Neuronal stem cell (in vitro differentiated cells): Measurements from ENCODE around the gene SLCO2A1.

Experiments used
- DNase-seq: peaks from one replicate; pipeline ENCODE4 v3.0.0-alpha.2; 2013; ENCODE audit warnings: low spot score
- H2AFZ ChIP-seq: one replicate; pipeline ENCODE4 v1.6.1; 2013; ENCODE audit warnings: mild to moderate bottlenecking, low read length, inconsistent platforms
- H2AK5ac ChIP-seq: 2 replicates; pipeline ENCODE4 v1.6.1; 2013; ENCODE audit warnings: low read depth, mild to moderate bottlenecking, inconsistent platforms, low read length, moderate library complexity, mixed read lengths
- H2BK120ac ChIP-seq: 2 replicates; pipeline ENCODE4 v1.6.1; 2013; ENCODE audit warnings: low read depth, mild to moderate bottlenecking, inconsistent platforms, low read length, moderate library complexity, mixed read lengths
- H2BK12ac ChIP-seq: one replicate; pipeline ENCODE4 v1.6.1; 2013; ENCODE audit warnings: low read length, inconsistent platforms
- H2BK15ac ChIP-seq: 2 replicates; pipeline ENCODE4 v1.6.1; 2013; ENCODE audit warnings: mild to moderate bottlenecking, low read length, inconsistent platforms, mixed read lengths
- H2BK5ac ChIP-seq: one replicate; pipeline ENCODE4 v1.6.1; 2013; ENCODE audit warnings: inconsistent platforms, mild to moderate bottlenecking, low read length, moderate library complexity
- H3K14ac ChIP-seq: one replicate; pipeline ENCODE4 v1.6.1; 2013; ENCODE audit warnings: low read length, inconsistent platforms
- H3K18ac ChIP-seq: 2 replicates; pipeline ENCODE4 v1.6.1; 2013; ENCODE audit warnings: low read length, inconsistent platforms
- H3K23ac ChIP-seq: 2 replicates; pipeline ENCODE4 v1.6.1; 2013; ENCODE audit warnings: low read depth, mild to moderate bottlenecking, mixed read lengths, low read length, inconsistent platforms; ENCODE audit not compliant: poor library complexity
- H3K27ac ChIP-seq: replicated peaks from 3 replicates; pipeline ENCODE4 v1.5.1; 2013; ENCODE audit warnings: low read length, inconsistent platforms
- H3K27me3 ChIP-seq, 3 experiments: 2 replicates each; pipeline ENCODE4 v1.6.1; 2013; ENCODE audit warnings: low read length in 3 of 3, mild to moderate bottlenecking in 2 of 3, inconsistent platforms in 1 of 3, low read depth in 1 of 3, mixed read lengths in 1 of 3, moderate library complexity in 1 of 3; ENCODE audit not compliant: control insufficient read depth in 3 of 3, insufficient read depth in 3 of 3
- H3K36me3 ChIP-seq, 2 donors: replicated peaks in 1 of 2; 2 replicates each; pipeline ENCODE4 v1.6.1; 2013; ENCODE audit warnings: low read length in 2 of 2; ENCODE audit not compliant: control insufficient read depth in 2 of 2, insufficient read depth in 2 of 2
- H3K4ac ChIP-seq: 2 replicates; pipeline ENCODE4 v1.6.1; 2013; ENCODE audit warnings: inconsistent platforms, mild to moderate bottlenecking, low read length, moderate library complexity
- H3K4me1 ChIP-seq, 2 donors: 1 replicate in 1 of 2; 2 replicates in 1 of 2; pipeline ENCODE4 v1.6.1; 2013; ENCODE audit warnings: low read length in 2 of 2, low read depth in 1 of 2; ENCODE audit not compliant: control insufficient read depth in 2 of 2, insufficient read depth in 1 of 2
- H3K4me2 ChIP-seq: one replicate; pipeline ENCODE4 v1.6.1; 2013; ENCODE audit warnings: mild to moderate bottlenecking, low read length, inconsistent platforms; ENCODE audit not compliant: insufficient read depth, poor library complexity, severe bottlenecking
- H3K4me3 ChIP-seq, 2 donors: 2 replicates each; pipeline ENCODE4 v1.5.1; 2013; ENCODE audit warnings: low read length in 2 of 2, mild to moderate bottlenecking in 2 of 2, inconsistent platforms in 1 of 2, moderate library complexity in 1 of 2
- H3K79me1 ChIP-seq: one replicate; pipeline ENCODE4 v1.6.1; 2013; ENCODE audit warnings: low read depth, mild to moderate bottlenecking, inconsistent platforms, low read length, moderate library complexity
- H3K9ac ChIP-seq: one replicate; pipeline ENCODE4 v1.6.1; 2013; ENCODE audit warnings: mild to moderate bottlenecking, low read depth, low read length, inconsistent platforms; ENCODE audit not compliant: poor library complexity
- H3K9me3 ChIP-seq, 2 donors: replicated peaks in 1 of 2; 2 replicates each; pipeline versions ENCODE3 to v1.6.1; 2013; ENCODE audit warnings: low read length in 2 of 2, mild to moderate bottlenecking in 2 of 2, inconsistent platforms in 1 of 2, low read depth in 1 of 2, mixed read lengths in 1 of 2, moderate library complexity in 1 of 2; ENCODE audit not compliant: control insufficient read depth in 2 of 2, insufficient read depth in 1 of 2
- H4K8ac ChIP-seq: one replicate; pipeline ENCODE4 v1.6.1; 2013; ENCODE audit warnings: low read depth, mild to moderate bottlenecking, inconsistent platforms, low read length, moderate library complexity
- H4K91ac ChIP-seq: one replicate; pipeline ENCODE4 v1.6.1; 2013; ENCODE audit warnings: low read length, low read depth, mild to moderate bottlenecking, inconsistent platforms; ENCODE audit not compliant: poor library complexity
- WGBS, 2 donors: extraction: QIAGEN DNeasy Blood & Tissue Kit; methylation state at CpG; one replicate each; pipeline ENCODE4 v1.1.7; 2013; ENCODE audit warnings: missing lambda C conversion rate in 2 of 2, mixed read lengths in 1 of 2; ENCODE audit not compliant: insufficient read length in 2 of 2, insufficient replicate concordance in 1 of 2; ENCODE audit errors: extremely low coverage in 2 of 2; 5-methylcytosine and 5-hydroxymethylcytosine counted together

The SLCO2A1 gene

DNA sequence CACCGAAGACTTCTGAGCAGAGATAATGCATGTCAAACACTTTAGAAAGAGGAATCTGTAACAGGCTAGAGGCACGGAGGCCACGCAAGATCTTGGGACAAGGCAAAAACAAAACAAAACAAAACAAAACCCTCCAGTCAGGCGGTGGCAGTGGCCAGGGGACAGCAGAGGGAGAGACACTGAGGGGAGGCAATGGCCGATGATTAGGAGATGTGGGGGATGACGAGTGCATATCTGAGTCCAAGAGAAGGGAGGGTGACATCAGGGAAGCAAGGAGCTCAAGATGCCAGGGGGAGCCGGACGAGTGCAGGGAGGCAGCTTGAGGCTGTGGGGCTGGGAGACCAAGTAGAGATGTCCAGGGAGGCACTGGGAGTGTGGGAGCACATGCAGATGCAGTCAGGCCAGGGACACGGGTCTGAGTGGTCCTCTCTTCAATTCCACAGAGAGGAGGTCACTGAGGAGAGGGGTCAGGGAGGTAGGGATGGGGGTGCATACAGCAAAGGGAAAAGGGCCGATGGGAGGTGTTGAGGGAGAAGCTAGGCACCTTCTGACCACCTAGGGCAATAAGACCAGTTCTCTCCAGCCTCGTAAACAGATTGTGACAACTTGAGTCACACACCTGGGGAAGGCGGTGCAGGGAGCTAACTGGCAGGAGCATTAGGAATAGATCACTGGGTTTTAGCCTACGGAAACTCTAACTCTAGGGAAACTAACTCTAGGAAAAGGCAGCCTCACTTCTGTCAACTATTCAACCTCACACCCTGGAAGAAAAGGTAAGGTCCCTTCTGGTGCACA, 29.6 kb downstream of the SLCO2A1 start:
- no peak for DNase-seq
- no peak overlapping the region for H3K18ac ChIP-seq
- no peak overlapping the region for H3K4me2 ChIP-seq
- no peaks in the 10 kb centered on the region for H3K36me3 ChIP-seq
- no CpG with 5 or more reads among the region's 13 CpGs for WGBS, 2 donors
- H3K4me3 ChIP-seq, result no peak overlapping the region
- H2AK5ac ChIP-seq, result no peak overlapping the region
- H3K23ac ChIP-seq, result peak overlapping the region; percentile 6
- no peak overlapping the region for H2BK120ac ChIP-seq
- H2AFZ ChIP-seq, result no peak overlapping the region
- H3K27ac ChIP-seq, result no peak overlapping the region
- H2BK12ac ChIP-seq, result no peak overlapping the region
- no peak overlapping the region for H3K14ac ChIP-seq
- H4K91ac ChIP-seq, result no peak overlapping the region
- no peak overlapping the region for H2BK5ac ChIP-seq
- H3K27me3 ChIP-seq, result peaks cover 0 to 46% (median 0%) of the 10 kb centered on the region in 3 experiments
- no peak overlapping the region for H4K8ac ChIP-seq
- H3K9ac ChIP-seq, result no peak overlapping the region
- no peaks in the 10 kb centered on the region for H3K4me1 ChIP-seq
- H3K79me1 ChIP-seq, result no peaks in the 10 kb centered on the region
- H3K9me3 ChIP-seq, result peaks cover 0 to 2% of the 10 kb centered on the region in 2 donors
- no peak overlapping the region for H2BK15ac ChIP-seq
- H3K4ac ChIP-seq, result no peak overlapping the region

DNA sequence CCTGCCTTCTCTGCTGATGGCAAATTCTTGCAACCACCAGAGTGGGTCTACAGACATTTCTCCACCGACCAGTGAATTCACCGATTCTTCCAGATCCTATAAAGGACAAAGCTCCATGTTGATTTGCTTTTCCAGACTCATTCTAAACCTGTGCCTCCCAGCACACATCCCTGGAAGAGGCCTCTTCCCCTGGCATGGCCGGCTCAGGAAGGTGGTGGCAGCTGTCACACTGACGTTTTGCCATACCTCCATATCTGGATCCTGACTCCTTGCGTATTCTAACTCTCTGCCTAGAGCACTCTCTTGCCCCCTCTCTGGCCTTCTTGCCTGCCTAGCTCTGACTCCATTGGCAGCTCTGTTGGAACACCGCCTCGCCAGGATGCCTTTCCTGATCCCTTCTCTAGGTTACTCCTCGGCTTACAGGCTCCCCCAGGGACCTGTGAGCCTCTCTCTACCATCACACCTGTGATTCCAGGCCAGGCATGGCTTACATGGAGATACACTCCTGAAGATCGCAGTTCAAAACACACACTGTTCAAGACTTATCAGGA, 31.0 kb downstream of the SLCO2A1 start:
- H2AFZ ChIP-seq, result no peak overlapping the region
- no peak overlapping the region for H3K14ac ChIP-seq
- H3K4ac ChIP-seq, result no peak overlapping the region
- no peaks in the 10 kb centered on the region for H3K36me3 ChIP-seq
- no peak overlapping the region for H2BK120ac ChIP-seq
- no peak overlapping the region for H3K4me2 ChIP-seq
- no peak overlapping the region for H4K91ac ChIP-seq
- H3K4me3 ChIP-seq, result no peak overlapping the region
- no peaks in the 10 kb centered on the region for H3K9me3 ChIP-seq
- no CpG with 5 or more reads among the region's 9 CpGs for WGBS, 2 donors
- H3K18ac ChIP-seq, result no peak overlapping the region
- no peak overlapping the region for H2AK5ac ChIP-seq
- H2BK5ac ChIP-seq, result no peak overlapping the region
- no peaks in the 10 kb centered on the region for H3K79me1 ChIP-seq
- peaks cover 0 to 56% (median 0%) of the 10 kb centered on the region in 3 experiments for H3K27me3 ChIP-seq
- peak overlapping the region; percentile 5 for H2BK15ac ChIP-seq
- H3K9ac ChIP-seq, result no peak overlapping the region
- no peak overlapping the region for H2BK12ac ChIP-seq
- no peak for DNase-seq
- H4K8ac ChIP-seq, result no peak overlapping the region
- no peaks in the 10 kb centered on the region for H3K4me1 ChIP-seq
- H3K27ac ChIP-seq, result no peak overlapping the region
- no peak overlapping the region for H3K23ac ChIP-seq

DNA sequence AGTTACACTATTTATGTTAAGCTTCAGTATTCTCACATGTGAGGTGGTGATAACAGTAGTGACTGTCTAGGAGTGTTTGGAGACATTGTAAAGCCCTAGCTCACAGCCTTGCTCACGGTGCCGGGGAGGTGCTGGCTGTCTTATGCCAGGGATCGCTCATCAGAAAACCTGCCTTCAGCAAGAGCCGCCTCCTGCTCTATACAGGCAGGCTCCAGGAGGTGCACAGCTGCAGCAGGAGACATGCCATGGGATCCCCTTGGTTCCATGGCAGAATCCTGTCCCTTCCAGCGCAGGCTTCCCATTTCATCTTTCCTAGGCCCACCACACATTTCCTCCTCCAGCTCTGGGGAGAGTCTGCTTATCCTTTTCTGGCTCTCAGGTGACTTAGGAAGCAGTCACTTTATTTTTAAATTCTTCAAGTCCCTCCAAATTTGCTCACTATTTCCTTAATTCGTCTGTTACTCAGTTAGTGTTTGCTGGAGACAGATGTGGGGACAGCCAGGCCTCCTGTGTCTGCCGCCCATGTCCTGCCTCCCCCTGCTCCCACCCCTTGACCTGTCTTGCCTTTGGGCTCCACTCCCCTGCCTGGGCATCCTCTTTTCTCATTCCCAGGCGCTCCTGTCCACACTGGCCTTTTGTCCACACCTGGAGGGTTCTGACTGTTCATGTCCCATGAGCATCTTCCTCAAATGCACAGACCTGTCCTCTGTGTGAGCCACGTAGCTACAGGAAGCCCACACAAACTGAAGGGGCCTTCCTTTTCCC, 31.7 kb downstream of the SLCO2A1 start:
- Histone ChIP-seq H3K18ac (no peak overlapping the region), H2BK15ac (no peak overlapping the region)

DNA sequence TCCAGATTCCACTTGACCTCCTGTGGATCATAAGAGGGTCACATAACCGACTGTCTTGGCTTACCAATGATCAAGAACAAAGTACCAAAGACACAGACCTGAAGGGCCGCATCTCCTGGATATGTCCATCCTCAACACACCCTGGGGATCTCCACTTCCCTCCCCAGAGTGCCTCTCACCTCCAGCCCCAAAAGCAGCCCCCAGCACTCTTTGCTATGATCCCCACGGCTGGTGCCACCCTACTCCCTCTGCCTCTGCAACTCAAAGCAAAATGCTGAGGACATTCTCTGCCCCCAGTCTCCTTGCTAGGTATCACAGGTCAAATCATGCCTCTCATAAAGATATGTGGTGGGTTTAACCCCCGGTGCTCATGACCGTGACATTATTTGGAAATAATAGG, 32.7 kb downstream of the SLCO2A1 start:
- no peak overlapping the region for H3K14ac ChIP-seq
- H3K9me3 ChIP-seq, result no peaks in the 10 kb centered on the region
- no peak overlapping the region for H3K23ac ChIP-seq
- DNase-seq, result no peak
- H4K91ac ChIP-seq, result no peak overlapping the region
- H3K27me3 ChIP-seq, result peaks cover 0 to 49% (median 0%) of the 10 kb centered on the region in 3 experiments
- no peak overlapping the region for H2AK5ac ChIP-seq
- no peak overlapping the region for H2AFZ ChIP-seq
- H3K79me1 ChIP-seq, result no peaks in the 10 kb centered on the region
- no peaks in the 10 kb centered on the region for H3K4me1 ChIP-seq
- H3K36me3 ChIP-seq, result no peaks in the 10 kb centered on the region
- no peak overlapping the region for H3K27ac ChIP-seq
- H3K4me2 ChIP-seq, result no peak overlapping the region
- H2BK12ac ChIP-seq, result no peak overlapping the region
- H3K9ac ChIP-seq, result no peak overlapping the region
- no peak overlapping the region for H3K4ac ChIP-seq
- no peak overlapping the region for H3K18ac ChIP-seq
- no peak overlapping the region for H4K8ac ChIP-seq
- no CpG with 5 or more reads among the region's 5 CpGs for WGBS, 2 donors
- no peak overlapping the region for H3K4me3 ChIP-seq
- no peak overlapping the region for H2BK15ac ChIP-seq
- no peak overlapping the region for H2BK120ac ChIP-seq
- H2BK5ac ChIP-seq, result no peak overlapping the region

More for the DNA sequence above, 31.7 kb downstream of the SLCO2A1 start:
- no peak overlapping the region for H4K91ac ChIP-seq
- H4K8ac ChIP-seq, result no peak overlapping the region
- H3K23ac ChIP-seq, result no peak overlapping the region
- H3K14ac ChIP-seq, result no peak overlapping the region
- H2AK5ac ChIP-seq, result no peak overlapping the region
- H2BK120ac ChIP-seq, result no peak overlapping the region
- no peaks in the 10 kb centered on the region for H3K36me3 ChIP-seq
- H3K4me3 ChIP-seq, result no peak overlapping the region
- no peak overlapping the region for H3K27ac ChIP-seq
- H3K79me1 ChIP-seq, result no peaks in the 10 kb centered on the region
- no peak overlapping the region for H3K4ac ChIP-seq
- no peak overlapping the region for H2AFZ ChIP-seq
- H2BK5ac ChIP-seq, result no peak overlapping the region
- H3K27me3 ChIP-seq, result peaks cover 0 to 54% (median 0%) of the 10 kb centered on the region in 3 experiments
- no peak for DNase-seq
- no peak overlapping the region for H3K4me2 ChIP-seq
- no peaks in the 10 kb centered on the region for H3K4me1 ChIP-seq
- no CpG with 5 or more reads among the region's 9 CpGs for WGBS, 2 donors
- H3K9ac ChIP-seq, result no peak overlapping the region
- H2BK12ac ChIP-seq, result no peak overlapping the region
- no peaks in the 10 kb centered on the region for H3K9me3 ChIP-seq
